Bronchial epithelial cell (primary cell): Measurements from ENCODE around the gene TNFRSF13B. TPM values are rescaled to one million over a fixed set of nuclear protein-coding genes. Genes with fewer than 3 reads are reported as not detected.

Experiments
- DNase-seq: peaks from one replicate; pipeline ENCODE4 v3.0.0-alpha.2; 2010; ENCODE audit warnings: low read depth
- FAIRE-seq: peaks from 2 replicates; lab custom pipeline; 2011; peaks lifted over from hg19 to GRCh38; lab: Jason Lieb, UNC
- H3K27me3 ChIP-seq: 2 replicates; pipeline ENCODE4 v1.5.1; 2011; ENCODE audit warnings: low read length; ENCODE audit not compliant: control insufficient read depth, insufficient read depth
- H3K36me3 ChIP-seq: 2 replicates; pipeline ENCODE4 v1.5.1; 2011; ENCODE audit warnings: low read length; ENCODE audit not compliant: control insufficient read depth, insufficient read depth
- H3K4me3 ChIP-seq: 2 replicates; pipeline ENCODE4 v1.5.1; 2011; ENCODE audit warnings: mild to moderate bottlenecking, low read depth, low read length, control low read depth
- total RNA-seq: library from RNA; depleted of rRNA; stranded (reverse); fragments of >200 nt; gene quantifications from 2 replicates; pipeline ENCODE4 v1.2.1, GENCODE V29; 2014
- TF ChIP-seq, protein P1 (sequence below): IDR thresholded peaks from 2 replicates; pipeline ENCODE4 v1.5.1; 2011; ENCODE audit warnings: mild to moderate bottlenecking, moderate library complexity, low read length, control low read depth, inconsistent platforms; ENCODE audit not compliant: insufficient read depth, severe bottlenecking

TNFRSF13B gene
- total RNA-seq, 1 donor from 2014 or later: not detected

GRCh38 chr17:16928406-16929034 is 43.4 kb downstream of the TNFRSF13B start:
- Histone ChIP-seq H3K27me3 (no peaks in the 10 kb centered on the region), H3K36me3 (no peaks in the 10 kb centered on the region), H3K4me3 (no peak overlapping the region)
- TF ChIP-seq, protein P1, sequence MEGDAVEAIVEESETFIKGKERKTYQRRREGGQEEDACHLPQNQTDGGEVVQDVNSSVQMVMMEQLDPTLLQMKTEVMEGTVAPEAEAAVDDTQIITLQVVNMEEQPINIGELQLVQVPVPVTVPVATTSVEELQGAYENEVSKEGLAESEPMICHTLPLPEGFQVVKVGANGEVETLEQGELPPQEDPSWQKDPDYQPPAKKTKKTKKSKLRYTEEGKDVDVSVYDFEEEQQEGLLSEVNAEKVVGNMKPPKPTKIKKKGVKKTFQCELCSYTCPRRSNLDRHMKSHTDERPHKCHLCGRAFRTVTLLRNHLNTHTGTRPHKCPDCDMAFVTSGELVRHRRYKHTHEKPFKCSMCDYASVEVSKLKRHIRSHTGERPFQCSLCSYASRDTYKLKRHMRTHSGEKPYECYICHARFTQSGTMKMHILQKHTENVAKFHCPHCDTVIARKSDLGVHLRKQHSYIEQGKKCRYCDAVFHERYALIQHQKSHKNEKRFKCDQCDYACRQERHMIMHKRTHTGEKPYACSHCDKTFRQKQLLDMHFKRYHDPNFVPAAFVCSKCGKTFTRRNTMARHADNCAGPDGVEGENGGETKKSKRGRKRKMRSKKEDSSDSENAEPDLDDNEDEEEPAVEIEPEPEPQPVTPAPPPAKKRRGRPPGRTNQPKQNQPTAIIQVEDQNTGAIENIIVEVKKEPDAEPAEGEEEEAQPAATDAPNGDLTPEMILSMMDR: no peak
- DNase-seq (no peak), FAIRE-seq (no peak)

GRCh38 chr17:16927641-16928321 is 44.1 kb downstream of the TNFRSF13B start:
- no peaks in the 10 kb centered on the region for H3K27me3 ChIP-seq
- no peaks in the 10 kb centered on the region for H3K36me3 ChIP-seq
- DNase-seq (no peak), FAIRE-seq (no peak)
- TF ChIP-seq, protein P1: no peak
- no peak overlapping the region for H3K4me3 ChIP-seq

DNA sequence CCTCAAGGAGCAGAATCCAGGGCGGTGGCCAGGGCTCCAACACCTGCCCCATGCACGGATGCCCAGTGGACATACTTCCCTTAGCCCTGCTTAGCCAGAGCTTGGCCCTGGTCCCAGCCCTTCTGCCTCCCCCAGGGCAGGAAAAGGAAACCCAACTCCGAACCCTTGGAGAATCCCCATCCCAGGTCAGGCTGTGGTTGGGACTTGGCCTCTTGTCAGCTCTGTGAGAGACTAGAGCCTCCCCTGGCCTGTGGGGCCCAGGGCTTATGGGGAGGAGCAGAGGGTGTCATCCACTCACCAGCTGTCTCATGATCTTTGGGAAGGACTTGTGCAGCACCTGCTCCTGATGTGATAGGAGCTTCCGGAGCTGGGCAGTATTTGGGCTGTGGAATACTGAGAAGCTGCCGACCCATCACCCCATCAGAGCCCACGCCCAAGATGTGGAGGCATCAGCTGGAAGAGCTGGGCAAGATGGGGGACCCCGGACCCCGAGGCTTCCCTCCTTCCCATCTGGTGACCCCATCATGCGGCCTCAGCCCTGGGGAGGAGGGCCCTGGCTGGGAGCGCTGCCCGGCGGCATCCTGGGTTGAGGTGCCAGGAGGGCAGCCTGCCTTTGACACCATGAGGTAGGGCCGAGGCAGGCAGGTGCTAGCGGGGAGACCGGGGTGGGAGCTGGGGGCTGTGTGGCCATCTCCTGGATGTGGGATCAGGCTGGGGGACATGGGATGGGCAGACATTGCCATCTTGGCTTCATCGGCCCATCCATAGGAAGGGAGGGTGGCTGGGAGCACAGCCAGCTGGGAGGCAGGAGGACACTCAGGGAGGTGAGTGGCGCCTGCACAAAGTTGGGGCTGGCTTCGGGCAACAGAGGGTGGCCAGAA is 45.1 kb downstream of the TNFRSF13B start:
- TF ChIP-seq, protein P1: no peak
- Histone ChIP-seq H3K27me3 (no peaks in the 10 kb centered on the region), H3K36me3 (no peaks in the 10 kb centered on the region), H3K4me3 (no peak overlapping the region)
- no peak for FAIRE-seq
- no peak for DNase-seq

DNA sequence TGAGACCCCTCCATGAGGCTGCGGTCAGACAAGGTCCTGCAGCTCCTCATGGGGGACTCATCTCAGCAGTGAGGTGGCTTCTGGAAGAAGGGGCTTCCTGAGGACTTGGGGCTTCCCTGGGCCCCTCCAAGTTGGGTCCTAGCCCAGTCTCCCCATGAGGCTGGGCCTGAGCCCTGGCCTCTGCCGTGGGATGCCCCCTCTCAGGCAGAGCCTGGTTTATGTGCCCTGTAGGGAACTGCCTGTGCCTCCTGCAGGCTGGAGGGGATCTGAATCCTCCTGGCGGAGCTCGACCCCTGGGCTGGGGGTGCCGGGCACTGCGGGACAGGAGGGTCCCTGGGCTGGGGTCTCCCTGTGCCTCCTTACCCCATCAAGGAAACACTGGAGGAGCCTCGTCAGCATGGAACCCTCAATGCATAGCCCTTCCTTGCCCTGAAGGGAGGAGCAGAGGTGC is 45.8 kb downstream of the TNFRSF13B start:
- TF ChIP-seq, protein P1: no peak
- no peak overlapping the region for H3K4me3 ChIP-seq
- no peaks in the 10 kb centered on the region for H3K27me3 ChIP-seq
- DNase-seq: no peak
- H3K36me3 ChIP-seq: no peaks in the 10 kb centered on the region
- FAIRE-seq: no peak

- peaks cover 2% of the 10 kb centered on the region for H3K27me3 ChIP-seq
- DNase-seq: no peak
- TF ChIP-seq, protein P1: no peak
- no peak for FAIRE-seq
- H3K36me3 ChIP-seq: no peaks in the 10 kb centered on the region
- no peak overlapping the region for H3K4me3 ChIP-seq
Measured at GRCh38 chr17:16925461-16926060, 46.4 kb downstream of the TNFRSF13B start.
